Activated CD4-positive, alpha-beta T cell treated with anti-CD3 and anti-CD28 coated beads, Interleukin-2, amount 50 U/mL, for 1 hour (primary cell): Measurements from ENCODE around the gene HS6ST3.

Experiments
- DNase-seq: peaks from one replicate; pipeline ENCODE4 v3.0.0-alpha.2; 2020

Gene HS6ST3

GRCh38 chr13:96809366-96810096, 719.6 kb downstream of the HS6ST3 start:
- DNase-seq, result no peak

- DNase-seq, result no peak
Measured at GRCh38 chr13:96810104-96810503, 720.2 kb downstream of the HS6ST3 start.

- no peak for DNase-seq
Measured at GRCh38 chr13:96811049-96811448, 721.1 kb downstream of the HS6ST3 start.

GRCh38 chr13:96816261-96816660, 726.4 kb downstream of the HS6ST3 start:
- no peak for DNase-seq

GRCh38 chr13:96816874-96817273, 727.0 kb downstream of the HS6ST3 start:
- DNase-seq, result no peak

GRCh38 chr13:96817336-96817941, 727.5 kb downstream of the HS6ST3 start:
- no peak for DNase-seq

- DNase-seq, result no peak
Measured at GRCh38 chr13:96819375-96819774, 729.5 kb downstream of the HS6ST3 start.

- DNase-seq, result no peak
Measured at GRCh38 chr13:96821381-96821780, 731.5 kb downstream of the HS6ST3 start.

GRCh38 chr13:96821971-96822370, 732.1 kb downstream of the HS6ST3 start:
- DNase-seq, result no peak

- DNase-seq, result no peak
Measured at GRCh38 chr13:96822895-96823294, 733.0 kb downstream of the HS6ST3 start.

GRCh38 chr13:96824140-96824539, 734.2 kb downstream of the HS6ST3 start:
- no peak for DNase-seq

GRCh38 chr13:96825653-96826052, 735.7 kb downstream of the HS6ST3 start:
- DNase-seq, result no peak

- DNase-seq, result no peak
Measured at GRCh38 chr13:96834626-96835025, 744.7 kb downstream of the HS6ST3 start.

- no peak for DNase-seq
Measured at GRCh38 chr13:96835546-96835945, 745.6 kb downstream of the HS6ST3 start.

- DNase-seq, result no peak
Measured at GRCh38 chr13:96836733-96837132, 746.8 kb downstream of the HS6ST3 start.

GRCh38 chr13:96837809-96838208, 747.9 kb downstream of the HS6ST3 start:
- no peak for DNase-seq

GRCh38 chr13:96844195-96844594, 754.3 kb downstream of the HS6ST3 start:
- no peak for DNase-seq

GRCh38 chr13:96844616-96845015, 754.7 kb downstream of the HS6ST3 start:
- DNase-seq, result no peak

- no peak for DNase-seq
Measured at GRCh38 chr13:96848286-96848685, 758.4 kb downstream of the HS6ST3 start.

- DNase-seq, result no peak
Measured at GRCh38 chr13:96849091-96849490, 759.2 kb downstream of the HS6ST3 start.

GRCh38 chr13:96850538-96851145, 760.7 kb downstream of the HS6ST3 start:
- no peak for DNase-seq

- no peak for DNase-seq
Measured at GRCh38 chr13:96851856-96852445, 762.0 kb downstream of the HS6ST3 start.

- no peak for DNase-seq
Measured at GRCh38 chr13:96858133-96858826, 768.4 kb downstream of the HS6ST3 start.
